Activated CD8-positive, alpha-beta T cell treated with anti-CD3 and anti-CD28 coated beads, Interleukin-2, amount 10 ng/mL, durations not matched to agents 7 days and 5 days (primary cell): ENCODE measurements around the gene HADH. TPM values are rescaled to one million over a fixed set of nuclear protein-coding genes. Genes with fewer than 3 reads are reported as not detected.
"Not testable (repeated sequence)": the region's sequence is repeated elsewhere in the genome, so short reads cannot be mapped to it uniquely, and the experiment has no call there.

Experiments used
- ATAC-seq: fragments of 150-1000 bp; cut with Tn5 transposase; one replicate; pipeline ENCODE4 v1.10.0; 2021; ENCODE audit warnings: moderate library complexity
- CTCF ChIA-PET: fragments of 350-600 bp; sonication (Branson Sonifier 250); formaldehyde crosslinking; loops from one replicate; lab custom pipeline; 2021; ENCODE audit warnings: antibody characterized with exemption; lab: Charles Lee
- POLR2A ChIA-PET: fragments of 350-600 bp; sonication (Branson Sonifier 250); formaldehyde crosslinking; loops from one replicate; lab custom pipeline; 2021; ENCODE audit warnings: antibody characterized with exemption; lab: Charles Lee
- DNase-seq: peaks from one replicate; pipeline ENCODE4 v3.0.0-alpha.2; 2020
- H3K27ac Mint-ChIP-seq: one replicate; pipeline ENCODE4 v1.8.0; 2021; ENCODE audit warnings: mild to moderate bottlenecking, mixed read lengths
- H3K27me3 Mint-ChIP-seq: one replicate; pipeline ENCODE4 v1.8.0; 2021; ENCODE audit warnings: low read depth, mixed read lengths
- H3K36me3 Mint-ChIP-seq: one replicate; pipeline ENCODE4 v1.8.0; 2021; ENCODE audit warnings: low read depth, mixed read lengths
- H3K4me1 Mint-ChIP-seq: one replicate; pipeline ENCODE4 v1.8.0; 2021; ENCODE audit warnings: low read depth, mixed read lengths
- H3K4me3 Mint-ChIP-seq: one replicate; pipeline ENCODE4 v1.8.0; 2021; ENCODE audit warnings: mild to moderate bottlenecking, mixed read lengths
- H3K9me3 Mint-ChIP-seq: one replicate; pipeline ENCODE4 v1.8.0; 2022; ENCODE audit warnings: mixed read lengths; ENCODE audit not compliant: insufficient read depth
- total RNA-seq, 2 experiments: library from RNA; stranded (reverse); gene quantifications; one replicate each; pipeline ENCODE4 v1.2.3, GENCODE V29; 2021

HADH gene
- total RNA-seq, 2 experiments from 2014 or later: 52.8 to 53.7 TPM

- Mint-ChIP-seq H3K9me3 (no peaks in the 10 kb centered on the region), H3K27ac (peak overlapping the region; percentile 95), H3K4me3 (peak overlapping the region; percentile 81), H3K4me1 (peaks cover 84% of the 10 kb centered on the region), H3K36me3 (peaks cover 85% of the 10 kb centered on the region), H3K27me3 (no peaks in the 10 kb centered on the region)
- POLR2A ChIA-PET: no interaction called here
- CTCF ChIA-PET: interaction anchor here (1.0 to 1.5 kb wide), 3 partner anchors 10 to 523 kb away, joined by 3 to 4 read pairs (median 4); no protein-coding TSS in a partner anchor
- DNase-seq (peak; percentile 57), ATAC-seq (peak; percentile 57)
Measured at GRCh38 chr4:108049406-108049805, 59.7 kb downstream of the HADH start.

DNA sequence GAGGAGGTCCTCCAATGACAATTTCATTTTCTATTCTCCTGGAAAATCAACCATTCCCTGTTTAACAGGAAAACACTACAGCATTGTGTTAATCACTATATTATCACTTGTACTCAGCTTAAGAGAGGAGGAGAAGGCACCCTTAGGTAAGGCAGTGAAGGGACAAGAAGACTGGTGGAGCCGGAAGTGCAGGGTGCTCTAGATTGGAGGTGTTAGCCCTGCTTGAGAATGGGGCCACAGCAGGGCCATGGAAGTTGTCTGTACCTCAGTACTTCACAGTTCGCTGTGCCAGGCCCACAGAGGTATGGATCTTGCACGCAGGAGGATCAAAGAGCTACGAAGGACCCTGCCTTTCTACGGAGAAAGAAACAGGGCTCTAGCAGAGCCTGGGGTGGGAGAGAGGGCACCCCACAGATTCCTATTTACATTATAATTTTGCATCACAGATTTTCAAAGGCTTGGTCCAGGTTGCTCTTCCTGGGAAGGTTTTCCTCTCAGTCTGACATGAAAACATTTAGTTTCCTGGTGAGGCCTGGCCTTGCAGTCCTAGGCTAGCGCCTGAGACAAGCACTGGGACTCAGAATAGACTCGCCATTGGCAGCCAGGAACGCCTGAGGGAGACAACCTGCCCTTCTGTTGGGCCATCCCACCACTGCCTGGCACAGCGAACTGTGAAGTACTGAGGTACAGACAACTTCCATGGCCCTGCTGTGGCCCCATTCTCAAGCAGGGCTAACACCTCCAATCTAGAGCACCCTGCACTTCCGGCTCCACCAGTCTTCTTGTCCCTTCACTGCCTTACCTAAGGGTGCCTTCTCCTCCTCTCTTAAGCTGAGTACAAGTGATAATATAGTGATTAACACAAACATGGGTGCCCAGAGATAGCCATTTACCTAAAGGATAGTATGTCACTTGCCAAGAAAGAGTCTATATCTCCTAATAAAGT lies 60.8 kb downstream of the HADH start:
- not testable (repeated sequence) for DNase-seq

DNA sequence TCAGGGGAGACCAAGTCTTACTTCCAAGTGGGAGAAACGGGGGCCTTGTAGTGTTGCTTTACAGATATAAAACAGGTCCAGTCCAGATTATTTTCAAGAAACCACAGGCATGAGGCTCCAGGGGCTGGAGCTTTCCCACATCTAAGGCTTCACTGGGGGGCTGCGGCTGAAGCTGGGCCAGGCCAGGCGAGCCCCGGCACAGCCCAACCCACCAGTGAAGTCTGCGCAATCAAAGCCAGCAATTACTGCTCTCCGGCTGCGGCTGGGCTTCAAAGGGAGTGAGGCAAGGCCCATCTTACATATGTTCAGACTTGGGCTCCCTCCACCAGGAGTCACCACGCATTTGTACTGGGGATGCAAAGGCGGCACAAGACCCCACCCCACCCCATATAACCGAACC lies 61.7 kb downstream of the HADH start:
- ChIA-PET POLR2A (no interaction called here), CTCF (interaction anchor here (5.7 kb wide), 1 partner anchor 20 kb away, joined by 43 read pairs; no protein-coding TSS in a partner anchor)
- peaks cover 77% of the 10 kb centered on the region for H3K4me1 Mint-ChIP-seq
- no peak overlapping the region for H3K4me3 Mint-ChIP-seq
- H3K27ac Mint-ChIP-seq: peak overlapping the region; percentile 95
- H3K27me3 Mint-ChIP-seq: no peaks in the 10 kb centered on the region
- peak; percentile 34 for ATAC-seq
- DNase-seq: no peak
- peaks cover 81% of the 10 kb centered on the region for H3K36me3 Mint-ChIP-seq
- no peaks in the 10 kb centered on the region for H3K9me3 Mint-ChIP-seq

More for the DNA sequence above, 60.8 kb downstream of the HADH start:
- H3K36me3 Mint-ChIP-seq: peaks cover 80% of the 10 kb centered on the region
- H3K9me3 Mint-ChIP-seq, POLR2A ChIA-PET, H3K27me3 Mint-ChIP-seq: not testable (repeated sequence)
- peak; percentile 68 for ATAC-seq
- peak overlapping the region; percentile 95 for H3K27ac Mint-ChIP-seq
- H3K4me3 Mint-ChIP-seq: peak overlapping the region; percentile 81
- CTCF ChIA-PET: interaction anchor here (1.0 to 5.7 kb wide), 4 partner anchors 9 to 522 kb away, joined by 3 to 43 read pairs (median 4); no protein-coding TSS in a partner anchor
- peaks cover 78% of the 10 kb centered on the region for H3K4me1 Mint-ChIP-seq

GRCh38 chr4:108052558-108053120 lies 63.0 kb downstream of the HADH start:
- ChIA-PET CTCF (interaction anchor here (1.0 to 5.7 kb wide), 5 partner anchors 15 to 102 kb away, joined by 3 to 43 read pairs (median 9); no protein-coding TSS in a partner anchor), POLR2A (interaction anchor here (1.6 kb wide), 1 partner anchor 15 kb away, joined by 11 read pairs; no protein-coding TSS in a partner anchor)
- H3K9me3 Mint-ChIP-seq: no peaks in the 10 kb centered on the region
- peaks cover 78% of the 10 kb centered on the region for H3K36me3 Mint-ChIP-seq
- H3K27me3 Mint-ChIP-seq: no peaks in the 10 kb centered on the region
- H3K27ac Mint-ChIP-seq: peak overlapping the region; percentile 76
- DNase-seq: no peak
- no peak overlapping the region for H3K4me3 Mint-ChIP-seq
- peaks cover 81% of the 10 kb centered on the region for H3K4me1 Mint-ChIP-seq
- ATAC-seq: no peak

GRCh38 chr4:108053251-108053711 lies 63.6 kb downstream of the HADH start:
- Mint-ChIP-seq H3K4me3 (no peak overlapping the region), H3K27me3 (no peaks in the 10 kb centered on the region), H3K27ac (peak overlapping the region; percentile 76), H3K4me1 (peaks cover 79% of the 10 kb centered on the region), H3K9me3 (no peaks in the 10 kb centered on the region), H3K36me3 (peaks cover 74% of the 10 kb centered on the region)
- ChIA-PET POLR2A (interaction anchor here (1.6 kb wide), 1 partner anchor 14 kb away, joined by 11 read pairs; no protein-coding TSS in a partner anchor), CTCF (interaction anchor here (1.0 to 5.7 kb wide), 5 partner anchors 14 to 102 kb away, joined by 3 to 43 read pairs (median 9); no protein-coding TSS in a partner anchor)
- DNase-seq (no peak), ATAC-seq (no peak)

DNA sequence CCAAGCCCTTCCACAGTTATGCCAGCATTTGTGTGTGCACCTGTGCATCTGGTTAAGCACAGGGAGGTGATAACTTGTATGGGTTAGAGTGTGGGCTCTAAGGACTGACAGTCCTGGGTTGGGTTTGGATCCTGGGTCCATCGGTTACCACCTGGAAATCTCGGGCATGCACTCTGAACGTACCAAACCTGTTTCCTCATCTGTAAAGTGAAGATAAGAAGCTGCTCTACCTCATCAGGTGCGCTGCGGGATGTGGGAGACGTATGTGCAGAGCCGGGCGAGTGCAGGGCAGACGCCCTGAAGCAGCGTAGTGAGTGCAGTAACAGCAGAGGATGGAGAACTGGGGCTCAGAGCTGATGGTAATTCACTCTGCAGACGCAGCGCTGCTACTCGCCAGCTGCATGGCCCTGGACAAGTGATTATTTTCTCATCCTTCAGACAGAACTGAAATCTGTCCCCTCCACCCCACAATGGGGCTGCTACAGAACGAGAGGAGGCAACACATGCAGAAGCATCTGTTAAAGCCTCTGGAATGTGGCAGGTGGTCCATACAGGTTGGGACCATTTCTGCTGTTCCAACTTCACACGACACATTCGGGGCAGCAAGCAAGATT lies 64.4 kb downstream of the HADH start:
- DNase-seq (no peak), ATAC-seq (no peak)
- Mint-ChIP-seq H3K27me3 (no peaks in the 10 kb centered on the region), H3K4me1 (peaks cover 70% of the 10 kb centered on the region), H3K9me3 (no peaks in the 10 kb centered on the region), H3K27ac (peak overlapping the region; percentile 53), H3K36me3 (peaks cover 65% of the 10 kb centered on the region), H3K4me3 (no peak overlapping the region)
- CTCF ChIA-PET: interaction anchor here (1.0 to 5.7 kb wide), 4 partner anchors 14 to 35 kb away, joined by 3 to 43 read pairs (median 12); no protein-coding TSS in a partner anchor
- POLR2A ChIA-PET: interaction anchor here (1.6 kb wide), 1 partner anchor 13 kb away, joined by 11 read pairs; no protein-coding TSS in a partner anchor

GRCh38 chr4:108055787-108056186 lies 66.1 kb downstream of the HADH start:
- H3K36me3 Mint-ChIP-seq: peaks cover 62% of the 10 kb centered on the region
- ChIA-PET POLR2A (interaction anchor here (0.6 kb wide), 1 partner anchor 429 kb away, joined by 3 read pairs; no protein-coding TSS in a partner anchor), CTCF (interaction anchor here (0.7 to 5.7 kb wide), 5 partner anchors 11 to 37 kb away, joined by 3 to 43 read pairs (median 9); no protein-coding TSS in a partner anchor)
- no peak for DNase-seq
- H3K27ac Mint-ChIP-seq: no peak overlapping the region
- no peaks in the 10 kb centered on the region for H3K9me3 Mint-ChIP-seq
- no peak for ATAC-seq
- peaks cover 54% of the 10 kb centered on the region for H3K4me1 Mint-ChIP-seq
- no peaks in the 10 kb centered on the region for H3K27me3 Mint-ChIP-seq
- no peak overlapping the region for H3K4me3 Mint-ChIP-seq

DNA sequence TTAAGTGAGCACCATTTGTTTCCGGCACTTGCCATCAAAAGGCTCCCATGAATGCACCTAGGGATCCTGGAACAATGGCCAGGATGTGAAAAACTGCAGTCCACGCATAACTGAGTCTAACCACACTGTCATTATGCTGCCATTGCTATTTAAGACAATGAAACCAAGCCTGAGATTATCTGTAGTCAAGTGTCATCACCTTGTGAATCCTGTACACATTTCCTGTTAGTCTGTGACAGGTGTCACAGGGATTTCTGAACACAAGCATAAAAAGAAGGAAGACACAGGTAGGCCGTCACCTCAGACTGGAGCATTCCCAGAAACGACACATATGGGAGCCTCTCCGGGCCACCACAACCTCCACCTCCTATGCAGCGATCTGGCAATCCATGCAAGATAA lies 66.7 kb downstream of the HADH start:
- POLR2A ChIA-PET: interaction anchor here (0.6 kb wide), 1 partner anchor 428 kb away, joined by 3 read pairs; no protein-coding TSS in a partner anchor
- Mint-ChIP-seq H3K4me1 (peaks cover 47% of the 10 kb centered on the region), H3K27ac (no peak overlapping the region), H3K27me3 (no peaks in the 10 kb centered on the region), H3K9me3 (no peaks in the 10 kb centered on the region), H3K4me3 (no peak overlapping the region), H3K36me3 (peaks cover 60% of the 10 kb centered on the region)
- ATAC-seq: no peak
- CTCF ChIA-PET: interaction anchor here (1.4 to 5.7 kb wide), 4 partner anchors 11 to 38 kb away, joined by 3 to 43 read pairs (median 12); no protein-coding TSS in a partner anchor
- no peak for DNase-seq

GRCh38 chr4:108058685-108059440 lies 69.2 kb downstream of the HADH start:
- ChIA-PET CTCF (interaction anchor here (0.7 to 2.5 kb wide), 8 partner anchors 9 to 454 kb away, joined by 3 to 11 read pairs (median 4); no protein-coding TSS in a partner anchor), POLR2A (interaction anchor here (2.3 kb wide), 1 partner anchor 12 kb away, joined by 9 read pairs; no protein-coding TSS in a partner anchor)
- Mint-ChIP-seq H3K27ac (no peak overlapping the region), H3K27me3 (no peaks in the 10 kb centered on the region), H3K4me1 (peaks cover 30% of the 10 kb centered on the region), H3K4me3 (no peak overlapping the region), H3K9me3 (no peaks in the 10 kb centered on the region), H3K36me3 (peaks cover 52% of the 10 kb centered on the region)
- ATAC-seq: no peak
- no peak for DNase-seq

GRCh38 chr4:108060164-108060563 lies 70.5 kb downstream of the HADH start:
- H3K9me3 Mint-ChIP-seq: no peaks in the 10 kb centered on the region
- H3K36me3 Mint-ChIP-seq: peaks cover 54% of the 10 kb centered on the region
- no peaks in the 10 kb centered on the region for H3K27me3 Mint-ChIP-seq
- ChIA-PET POLR2A (interaction anchor here (0.6 kb wide), 1 partner anchor 8 kb away, joined by 3 read pairs; no protein-coding TSS in a partner anchor), CTCF (interaction anchor here (1.1 to 2.5 kb wide), 7 partner anchors 8 to 453 kb away, joined by 3 to 11 read pairs (median 5); no protein-coding TSS in a partner anchor)
- no peak overlapping the region for H3K27ac Mint-ChIP-seq
- DNase-seq: no peak
- no peak overlapping the region for H3K4me3 Mint-ChIP-seq
- peaks cover 33% of the 10 kb centered on the region for H3K4me1 Mint-ChIP-seq
- ATAC-seq: no peak
